Naive B cell (primary cell): ENCODE measurements around the gene C7orf33. TPM values are rescaled to one million over a fixed set of nuclear protein-coding genes. Genes with fewer than 3 reads are reported as not detected.
"Not testable (repeated sequence)": the region's sequence is repeated elsewhere in the genome, so short reads cannot be mapped to it uniquely, and the experiment has no call there.

Experiments used
- ATAC-seq, 2 donors: fragments of 150-1000 bp; cut with Tn5 transposase; 2 replicates each; pipeline ENCODE4 v1.10.0; 2021; ENCODE audit warnings: low read depth in 2 of 2, mild to moderate bottlenecking in 2 of 2, moderate library complexity in 2 of 2
- DNase-seq: peaks from one replicate; pipeline ENCODE4 v3.0.0; 2022
- H3K27ac Mint-ChIP-seq, 6 donors: one replicate each; pipeline ENCODE4 v1.8.0; 2020 to 2022; ENCODE audit warnings: mild to moderate bottlenecking in 6 of 6, mixed read lengths in 6 of 6, moderate library complexity in 5 of 6, inconsistent platforms in 2 of 6
- H3K27me3 Mint-ChIP-seq, 3 donors: one replicate each; pipeline ENCODE4 v1.8.0; 2021 to 2022; ENCODE audit warnings: mixed read lengths in 3 of 3, mild to moderate bottlenecking in 1 of 3
- H3K36me3 Mint-ChIP-seq, 2 donors: one replicate each; pipeline ENCODE4 v1.8.0; 2020 to 2022; ENCODE audit warnings: mixed read lengths in 2 of 2, inconsistent platforms in 1 of 2, mild to moderate bottlenecking in 1 of 2
- H3K4me1 Mint-ChIP-seq, 3 donors: one replicate each; pipeline ENCODE4 v1.8.0; 2020 to 2022; ENCODE audit warnings: mixed read lengths in 3 of 3, inconsistent platforms in 1 of 3, mild to moderate bottlenecking in 1 of 3, moderate library complexity in 1 of 3
- H3K4me3 Mint-ChIP-seq, 8 donors: one replicate each; pipeline ENCODE4 v1.8.0; 2020 to 2022; ENCODE audit warnings: mild to moderate bottlenecking in 8 of 8, mixed read lengths in 8 of 8, moderate library complexity in 8 of 8, inconsistent platforms in 2 of 8
- H3K9me3 Mint-ChIP-seq, 7 donors: one replicate each; pipeline ENCODE4 v1.8.0; 2020 to 2022; ENCODE audit warnings: mixed read lengths in 7 of 7, mild to moderate bottlenecking in 5 of 7, inconsistent platforms in 2 of 7, moderate library complexity in 1 of 7
- polyA plus RNA-seq, 6 donors: library from polyadenylated mRNA; unstranded; fragments of 300-500 nt; fragmentation: Illumina TruSeq; gene quantifications; one replicate each; pipeline ENCODE4 v1.2.3, GENCODE V29; 2021; ENCODE audit warnings: low read depth in 6 of 6

The C7orf33 gene
- polyA plus RNA-seq, 6 donors from 2014 or later: not detected

DNA sequence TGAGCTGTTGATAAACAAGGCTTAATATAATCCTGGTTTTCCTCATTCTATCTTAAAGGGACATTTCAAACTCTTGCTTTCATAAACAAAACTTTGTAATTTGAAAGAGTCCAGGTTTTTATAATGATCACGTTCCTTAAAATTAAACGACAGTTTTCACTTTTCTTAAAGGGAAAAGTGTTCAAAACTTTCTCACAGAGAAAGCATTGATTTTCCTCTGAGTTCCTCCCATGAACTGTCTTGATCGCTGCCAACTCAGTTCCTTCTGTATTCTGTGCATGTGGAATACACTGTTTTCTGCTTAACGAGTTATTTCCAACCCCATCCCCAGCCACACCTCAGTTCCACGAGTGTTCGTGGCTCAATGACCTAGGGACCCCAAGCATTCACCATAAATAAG, 2.4 kb upstream of the C7orf33 start:
- no peak overlapping the region for H3K27ac Mint-ChIP-seq
- H3K9me3 Mint-ChIP-seq: no peaks in the 10 kb centered on the region
- no peak overlapping the region for H3K4me3 Mint-ChIP-seq
- DNase-seq (no peak), ATAC-seq (no peak)
- H3K36me3 Mint-ChIP-seq: no peaks in the 10 kb centered on the region
- H3K4me1 Mint-ChIP-seq: no peaks in the 10 kb centered on the region
- peaks cover 12 to 22% (median 15%) of the 10 kb centered on the region in 3 donors for H3K27me3 Mint-ChIP-seq

DNA sequence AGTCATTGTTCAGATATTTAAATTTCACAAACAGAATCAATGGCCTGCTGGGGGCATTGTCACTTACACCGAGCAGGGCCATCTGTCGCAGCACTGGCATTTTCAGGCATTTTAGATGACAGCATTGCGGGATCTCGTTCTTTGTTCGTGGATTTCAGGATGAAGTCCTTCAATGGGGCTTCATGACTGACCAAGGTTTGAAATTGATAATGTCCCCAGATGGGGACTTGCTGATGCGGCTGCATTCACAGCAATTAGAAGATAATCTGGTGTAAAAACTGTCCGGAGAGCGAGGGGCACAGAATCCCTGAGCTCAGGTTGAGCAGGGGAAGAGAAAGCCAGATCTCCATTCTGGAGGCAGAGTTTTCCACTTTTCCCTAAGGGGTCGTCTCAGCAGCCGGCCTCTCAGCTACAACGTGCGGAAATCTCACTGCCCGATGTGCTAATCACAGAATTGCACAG, 1.9 kb upstream of the C7orf33 start:
- Mint-ChIP-seq H3K27me3 (peaks cover 12 to 22% (median 15%) of the 10 kb centered on the region in 3 donors), H3K9me3 (no peaks in the 10 kb centered on the region), H3K36me3 (no peaks in the 10 kb centered on the region), H3K27ac (no peak overlapping the region), H3K4me1 (no peaks in the 10 kb centered on the region), H3K4me3 (no peak overlapping the region)
- no peak for DNase-seq
- no peak for ATAC-seq

- Mint-ChIP-seq H3K4me3 (no peak overlapping the region), H3K27ac (no peak overlapping the region), H3K27me3 (peaks cover 11 to 22% (median 12%) of the 10 kb centered on the region in 3 donors), H3K4me1 (no peaks in the 10 kb centered on the region), H3K36me3 (no peaks in the 10 kb centered on the region), H3K9me3 (no peaks in the 10 kb centered on the region)
- no peak for DNase-seq
- ATAC-seq: no peak
Observed at GRCh38 chr7:148589640-148590039, 926 bp upstream of the C7orf33 start.

DNA sequence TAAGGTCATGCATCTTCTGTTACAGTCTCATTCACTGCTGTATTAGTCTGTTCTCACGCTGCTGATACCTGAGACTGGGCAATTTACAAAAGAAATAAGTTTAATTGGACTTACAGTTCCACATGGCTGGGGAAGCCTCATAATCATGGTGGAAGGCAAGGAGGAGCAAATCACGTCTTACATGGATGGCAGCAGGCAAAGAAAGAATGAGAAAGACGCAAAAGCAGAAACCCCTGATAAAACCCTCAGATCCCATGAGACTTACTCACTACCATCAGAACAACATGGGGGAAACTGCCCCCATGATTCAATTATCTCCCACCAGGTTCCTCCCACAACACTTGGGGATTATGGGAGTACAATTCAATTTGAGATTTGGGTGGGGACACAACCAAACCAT, 5.8 kb downstream of the C7orf33 start:
- Mint-ChIP-seq H3K9me3 (peaks cover 0 to 11% (median 3%) of the 10 kb centered on the region in 7 donors), H3K27me3 (peaks cover 8 to 33% (median 18%) of the 10 kb centered on the region in 3 donors)
- H3K27ac Mint-ChIP-seq, H3K36me3 Mint-ChIP-seq, H3K4me3 Mint-ChIP-seq, DNase-seq, H3K4me1 Mint-ChIP-seq, ATAC-seq: not testable (repeated sequence)

DNA sequence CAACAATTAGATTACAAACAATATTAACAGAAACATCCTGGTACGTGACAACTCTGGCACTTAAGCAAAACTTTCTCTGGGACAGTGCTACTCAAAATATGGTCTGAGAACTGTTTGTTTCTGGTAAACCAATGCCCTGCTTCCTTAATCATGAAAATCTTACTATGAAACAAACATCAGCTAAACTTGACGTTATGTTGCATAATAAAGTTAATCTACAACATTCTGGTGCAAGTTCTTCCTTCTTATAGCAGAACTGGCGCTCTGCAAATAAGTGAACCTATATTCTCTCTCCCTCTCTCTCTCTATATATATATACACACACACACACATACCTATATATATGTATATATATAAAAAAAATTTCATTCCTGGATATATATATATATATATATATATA, 7.8 kb downstream of the C7orf33 start:
- Mint-ChIP-seq H3K27ac (peak overlapping the region in 1 of 6 donors; percentile 30), H3K4me3 (no peak overlapping the region), H3K27me3 (peaks cover 14 to 37% (median 17%) of the 10 kb centered on the region in 3 donors), H3K4me1 (no peaks in the 10 kb centered on the region), H3K36me3 (no peaks in the 10 kb centered on the region), H3K9me3 (peaks cover 2 to 11% (median 3%) of the 10 kb centered on the region in 7 donors)
- DNase-seq (no peak), ATAC-seq (no peak)

DNA sequence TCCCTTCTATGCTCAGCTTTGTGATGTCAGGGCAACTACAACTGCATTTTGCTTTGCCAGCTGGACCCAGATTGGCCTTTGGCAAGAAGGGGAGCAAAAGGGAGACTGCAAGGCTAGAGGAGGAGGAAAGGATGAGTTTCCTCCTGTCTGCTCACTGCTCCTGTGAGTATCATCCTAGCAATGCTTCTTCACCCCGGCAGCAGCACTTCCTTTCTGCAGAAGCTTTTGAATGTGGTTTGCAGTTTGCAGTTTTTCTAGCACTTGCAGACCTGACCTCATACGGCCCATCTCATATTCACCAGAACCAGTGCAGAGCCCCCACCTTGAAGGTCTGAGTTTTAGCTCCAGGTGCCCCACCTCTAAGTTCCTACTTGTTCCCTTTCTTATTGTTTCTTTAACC, 14.8 kb downstream of the C7orf33 start:
- Mint-ChIP-seq H3K27me3 (peaks cover 35 to 44% (median 39%) of the 10 kb centered on the region in 3 donors), H3K36me3 (peaks cover 0 to 5% of the 10 kb centered on the region in 2 donors), H3K4me3 (no peak overlapping the region), H3K27ac (peak overlapping the region in 1 of 6 donors; percentile 2), H3K4me1 (no peaks in the 10 kb centered on the region), H3K9me3 (peaks cover 0 to 21% (median 6%) of the 10 kb centered on the region in 7 donors)
- ATAC-seq (no peak), DNase-seq (no peak)

GRCh38 chr7:148607151-148607661, 16.6 kb downstream of the C7orf33 start:
- ATAC-seq: no peak

GRCh38 chr7:148609045-148609725, 18.6 kb downstream of the C7orf33 start:
- no peak overlapping the region for H3K27ac Mint-ChIP-seq
- H3K4me1 Mint-ChIP-seq: no peaks in the 10 kb centered on the region
- DNase-seq (no peak), ATAC-seq (no peak)
- H3K27me3 Mint-ChIP-seq: peaks cover 36 to 54% (median 50%) of the 10 kb centered on the region in 3 donors
- no peak overlapping the region for H3K4me3 Mint-ChIP-seq
- peaks cover 0 to 14% (median 5%) of the 10 kb centered on the region in 7 donors for H3K9me3 Mint-ChIP-seq
- peaks cover 0 to 5% of the 10 kb centered on the region in 2 donors for H3K36me3 Mint-ChIP-seq

More at GRCh38 chr7:148607151-148607661, 16.6 kb downstream of the C7orf33 start:
- H3K27me3 Mint-ChIP-seq: peaks cover 38 to 55% (median 55%) of the 10 kb centered on the region in 3 donors
- peak overlapping the region in 2 of 8 donors; percentile 33 to 54 for H3K4me3 Mint-ChIP-seq
- H3K27ac Mint-ChIP-seq: no peak overlapping the region
- DNase-seq: no peak
- peaks cover 0 to 5% of the 10 kb centered on the region in 2 donors for H3K36me3 Mint-ChIP-seq
- peaks cover 0 to 21% (median 6%) of the 10 kb centered on the region in 7 donors for H3K9me3 Mint-ChIP-seq
- H3K4me1 Mint-ChIP-seq: no peaks in the 10 kb centered on the region

DNA sequence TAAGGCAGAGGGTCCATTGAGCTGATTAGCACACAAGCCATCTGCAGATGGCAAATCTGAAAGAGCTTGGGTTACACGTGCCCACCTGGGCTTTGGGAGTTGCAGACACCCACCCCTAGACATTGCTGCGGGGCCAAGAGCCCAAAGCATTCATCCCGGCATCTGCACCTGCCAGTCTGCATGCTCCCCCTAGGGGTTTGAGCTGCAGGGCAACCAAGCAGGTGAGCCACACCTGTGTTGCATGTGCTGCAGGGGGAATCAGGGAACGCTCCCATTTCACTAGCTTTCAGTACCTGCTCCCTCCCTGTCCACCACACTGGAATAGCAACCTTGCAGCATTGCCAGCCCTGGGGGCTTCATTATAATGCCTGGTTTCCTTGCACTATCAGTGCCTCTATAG, 21.1 kb downstream of the C7orf33 start:
- no peaks in the 10 kb centered on the region for H3K4me1 Mint-ChIP-seq
- no peak for ATAC-seq
- H3K4me3 Mint-ChIP-seq: no peak overlapping the region
- H3K36me3 Mint-ChIP-seq: no peaks in the 10 kb centered on the region
- H3K9me3 Mint-ChIP-seq: peaks cover 0 to 7% (median 0%) of the 10 kb centered on the region in 7 donors
- H3K27me3 Mint-ChIP-seq: peaks cover 32 to 44% (median 40%) of the 10 kb centered on the region in 3 donors
- no peak overlapping the region for H3K27ac Mint-ChIP-seq
- no peak for DNase-seq

DNA sequence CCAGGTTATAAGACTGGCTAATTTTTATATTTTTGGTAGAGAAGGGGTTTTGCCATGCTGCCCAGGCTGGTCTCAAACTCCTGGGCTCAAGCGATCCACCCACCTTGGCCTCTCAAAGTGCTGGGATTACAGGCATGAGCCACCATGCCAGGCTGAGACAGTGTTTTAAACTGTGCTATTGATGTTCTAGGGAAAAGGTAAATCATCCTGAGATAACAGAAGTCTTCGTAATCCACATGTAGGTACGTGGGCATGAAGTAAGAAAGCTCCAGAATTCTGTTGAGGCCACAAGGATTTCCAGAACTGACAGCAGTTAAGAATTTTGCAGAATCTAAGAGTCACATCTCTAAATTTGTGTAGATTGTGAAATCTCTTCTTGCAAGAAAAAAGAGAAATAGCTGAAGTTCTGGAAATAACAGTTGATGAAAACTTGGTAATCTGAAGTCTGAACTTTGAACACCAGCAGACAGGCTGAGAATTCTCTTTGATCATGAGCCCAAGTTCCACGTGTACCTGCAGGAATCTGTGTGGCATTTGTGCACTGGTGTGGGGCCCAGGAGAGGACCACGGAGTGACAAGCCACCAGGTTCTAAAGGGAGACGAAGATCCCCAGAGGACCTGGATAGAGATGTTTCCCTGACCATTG, 24.6 kb downstream of the C7orf33 start:
- peaks cover 0 to 26% (median 8%) of the 10 kb centered on the region in 7 donors for H3K9me3 Mint-ChIP-seq
- H3K27ac Mint-ChIP-seq: no peak overlapping the region
- DNase-seq (no peak), ATAC-seq (no peak)
- H3K36me3 Mint-ChIP-seq: peaks cover 0 to 8% of the 10 kb centered on the region in 2 donors
- peaks cover 31 to 55% (median 54%) of the 10 kb centered on the region in 3 donors for H3K27me3 Mint-ChIP-seq
- no peak overlapping the region for H3K4me3 Mint-ChIP-seq
- no peaks in the 10 kb centered on the region for H3K4me1 Mint-ChIP-seq

- peaks cover 0 to 8% of the 10 kb centered on the region in 2 donors for H3K36me3 Mint-ChIP-seq
- DNase-seq (no peak), ATAC-seq (no peak)
- H3K27ac Mint-ChIP-seq: no peak overlapping the region
- H3K4me1 Mint-ChIP-seq: no peaks in the 10 kb centered on the region
- H3K9me3 Mint-ChIP-seq: peaks cover 0 to 26% (median 8%) of the 10 kb centered on the region in 7 donors
- H3K27me3 Mint-ChIP-seq: peaks cover 26 to 45% (median 30%) of the 10 kb centered on the region in 3 donors
- H3K4me3 Mint-ChIP-seq: no peak overlapping the region
Observed at GRCh38 chr7:148620749-148621359, 30.3 kb downstream of the C7orf33 start.

DNA sequence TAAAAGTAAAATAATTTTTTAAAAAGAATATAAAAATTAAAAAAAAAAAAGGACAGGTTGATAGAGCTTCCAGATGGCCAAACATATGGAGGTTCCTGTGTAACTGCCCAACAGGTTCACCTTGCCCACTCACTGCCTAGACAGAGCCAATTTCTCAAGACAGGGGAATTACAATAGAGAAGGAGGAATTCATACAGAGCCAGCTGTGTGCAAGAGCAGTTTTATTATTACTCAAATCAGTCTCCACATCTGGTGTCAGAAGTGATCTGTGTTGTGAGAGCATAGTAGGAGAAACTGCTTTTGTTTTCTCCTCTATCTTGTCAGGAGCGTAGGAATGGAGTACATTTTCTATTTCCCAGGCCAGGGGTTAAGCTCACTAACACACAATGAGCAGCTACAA, 31.0 kb downstream of the C7orf33 start:
- peaks cover 0 to 20% (median 8%) of the 10 kb centered on the region in 7 donors for H3K9me3 Mint-ChIP-seq
- peaks cover 0 to 8% of the 10 kb centered on the region in 2 donors for H3K36me3 Mint-ChIP-seq
- H3K4me1 Mint-ChIP-seq: no peaks in the 10 kb centered on the region
- no peak overlapping the region for H3K4me3 Mint-ChIP-seq
- DNase-seq: no peak
- ATAC-seq: no peak
- peak overlapping the region in 1 of 6 donors; percentile 28 for H3K27ac Mint-ChIP-seq
- peaks cover 19 to 38% (median 30%) of the 10 kb centered on the region in 3 donors for H3K27me3 Mint-ChIP-seq

GRCh38 chr7:148622887-148623585, 32.5 kb downstream of the C7orf33 start:
- ATAC-seq (no peak), DNase-seq (no peak)
- Mint-ChIP-seq H3K36me3 (peaks cover 0 to 6% of the 10 kb centered on the region in 2 donors), H3K9me3 (peaks cover 0 to 11% (median 6%) of the 10 kb centered on the region in 7 donors), H3K27me3 (peaks cover 15 to 35% (median 27%) of the 10 kb centered on the region in 3 donors), H3K27ac (no peak overlapping the region), H3K4me3 (no peak overlapping the region), H3K4me1 (no peaks in the 10 kb centered on the region)
